ENCODE results near the gene NT5DC1. TPM values are rescaled to one million over a fixed set of nuclear protein-coding genes. Genes with fewer than 3 reads are reported as not detected.
"Not testable (repeated sequence)": the region's sequence is repeated elsewhere in the genome, so short reads cannot be mapped to it uniquely, and the experiment has no call there.

The NT5DC1 gene
- polyA plus RNA-seq, 1 donor, result 17.5 TPM

DNA sequence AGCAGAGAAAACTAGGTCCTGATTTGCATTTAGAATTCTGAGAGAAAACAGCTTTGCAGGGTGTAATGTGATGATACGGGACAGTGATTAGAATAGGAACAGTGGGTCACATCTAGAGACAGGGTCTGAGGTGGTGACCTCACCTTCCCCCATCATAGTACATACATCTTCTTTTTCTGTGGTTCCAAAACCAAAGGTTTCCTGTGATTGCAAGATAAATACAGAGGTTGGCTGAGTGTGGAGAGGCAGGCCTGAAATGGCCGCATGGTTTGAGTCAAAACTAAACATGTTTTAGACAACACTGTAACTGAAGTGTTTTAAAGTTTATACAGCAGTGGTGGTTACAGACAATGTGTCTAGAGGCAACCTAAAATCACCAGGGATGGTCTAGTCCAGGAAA lies 10.4 kb upstream of the NT5DC1 start:
- no peak for DNase-seq (ENCODE audit: low read depth)

DNA sequence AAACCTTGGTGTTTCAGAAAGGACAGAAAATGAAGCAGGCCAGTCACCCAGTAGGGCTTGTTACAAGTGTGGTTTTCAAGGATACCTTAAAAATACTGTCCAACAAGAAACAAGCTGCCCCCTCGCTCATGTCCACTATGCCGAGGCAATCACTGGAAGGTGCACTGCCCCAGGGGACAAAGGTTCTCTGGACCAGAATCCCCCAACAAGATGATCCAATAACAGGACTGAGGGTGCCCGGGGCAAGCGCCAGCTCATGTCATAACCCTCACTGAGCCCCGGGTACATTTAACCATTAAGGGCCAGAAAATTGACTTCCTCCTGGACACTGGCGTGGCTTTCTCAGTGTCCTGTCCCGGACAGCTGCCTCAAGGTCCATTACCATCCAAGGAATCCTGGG lies 6.6 kb upstream of the NT5DC1 start:
- no peak for DNase-seq (ENCODE audit: low read depth)

DNA sequence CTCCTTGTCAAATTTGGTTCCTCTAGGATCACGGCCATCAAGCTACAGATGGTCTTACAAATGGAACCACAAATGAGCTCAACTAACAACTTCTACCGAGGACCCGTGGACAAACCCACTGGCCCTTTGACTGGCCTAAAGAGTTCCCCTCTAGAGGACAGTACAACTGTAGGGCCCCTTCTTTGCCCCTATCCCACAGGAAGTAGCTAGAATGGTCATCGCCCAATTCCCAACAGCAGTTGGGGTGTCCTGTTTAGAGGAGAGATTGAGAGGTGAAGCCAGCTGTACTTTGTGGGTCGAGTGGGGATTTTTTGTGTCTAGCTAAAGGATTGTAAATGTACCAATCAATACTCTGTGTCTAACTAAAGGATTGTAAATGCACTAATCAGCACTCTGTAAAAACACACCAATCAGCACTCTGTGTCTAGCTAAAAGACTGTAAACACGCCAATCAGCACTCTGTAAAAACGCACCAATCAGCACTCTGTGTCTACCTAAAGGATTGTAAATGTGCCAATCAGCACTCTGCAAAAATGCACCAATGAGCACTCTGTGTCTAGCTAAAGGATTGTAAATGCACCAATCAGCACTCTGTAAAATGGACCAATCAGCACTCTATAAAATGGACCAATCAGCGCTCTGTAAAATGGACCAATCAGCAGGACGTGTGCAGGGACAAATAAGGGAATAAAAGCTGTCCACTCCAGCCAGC lies 4.4 kb upstream of the NT5DC1 start:
- not testable (repeated sequence) for DNase-seq (ENCODE audit: low read depth)

DNA sequence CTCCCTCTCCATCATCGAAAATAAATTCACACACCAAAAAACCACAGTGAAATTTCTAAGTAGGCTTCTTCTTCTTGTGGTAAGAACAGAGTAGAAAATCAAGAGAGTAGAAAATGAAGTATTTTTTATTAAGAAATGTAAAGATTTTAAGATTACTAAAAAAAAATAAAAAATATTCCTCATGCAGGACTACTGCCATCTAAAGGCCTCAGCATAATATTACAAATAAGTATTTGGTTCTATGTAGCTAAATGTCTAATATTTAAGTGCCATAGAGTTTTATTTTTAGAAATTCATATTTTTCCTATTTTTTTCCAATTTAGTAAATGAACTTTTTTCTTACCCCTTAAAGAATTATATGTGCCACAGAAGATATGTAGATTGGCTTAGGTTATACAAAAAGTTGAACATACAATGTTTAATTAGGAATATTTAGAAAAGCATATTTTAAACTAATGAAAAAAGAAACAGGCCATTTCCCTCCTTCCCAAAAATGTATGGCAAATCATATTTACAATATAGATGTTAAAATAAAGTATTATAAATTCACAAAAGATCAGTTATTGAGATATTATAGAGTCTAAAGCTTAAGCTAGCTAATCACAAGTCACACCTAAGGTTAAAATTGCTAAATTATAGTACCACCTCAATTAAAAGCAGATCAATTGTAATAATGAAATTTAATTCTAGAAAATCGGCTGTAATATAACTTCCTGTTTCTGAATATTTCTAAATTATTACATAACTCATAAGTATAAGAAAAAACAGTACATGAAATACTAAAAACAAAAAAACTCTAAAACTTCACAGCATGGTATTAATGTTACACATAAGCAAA lies 3.5 kb upstream of the NT5DC1 start:
- no peak for DNase-seq (ENCODE audit: low read depth)

DNA sequence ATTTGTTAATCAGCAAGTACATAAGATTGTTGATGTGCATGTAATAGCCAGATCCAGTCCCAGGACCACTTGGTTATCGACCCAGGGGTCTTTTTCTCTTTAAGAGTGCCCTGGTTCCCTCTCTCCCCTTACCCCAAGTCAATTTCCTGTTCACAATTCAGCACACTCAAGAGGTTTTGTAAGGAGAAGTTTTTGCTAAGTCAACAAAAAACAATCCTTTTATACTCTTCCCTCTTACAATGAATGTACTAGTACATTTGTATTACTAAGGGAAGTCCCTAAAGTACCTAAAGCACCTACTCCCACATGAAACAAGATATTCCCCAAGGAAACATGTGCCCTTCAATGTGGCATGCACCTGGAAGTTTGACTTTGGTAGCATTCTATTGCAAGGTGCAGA lies 1.6 kb upstream of the NT5DC1 start:
- DNase-seq (ENCODE audit: low read depth), result no peak

DNA sequence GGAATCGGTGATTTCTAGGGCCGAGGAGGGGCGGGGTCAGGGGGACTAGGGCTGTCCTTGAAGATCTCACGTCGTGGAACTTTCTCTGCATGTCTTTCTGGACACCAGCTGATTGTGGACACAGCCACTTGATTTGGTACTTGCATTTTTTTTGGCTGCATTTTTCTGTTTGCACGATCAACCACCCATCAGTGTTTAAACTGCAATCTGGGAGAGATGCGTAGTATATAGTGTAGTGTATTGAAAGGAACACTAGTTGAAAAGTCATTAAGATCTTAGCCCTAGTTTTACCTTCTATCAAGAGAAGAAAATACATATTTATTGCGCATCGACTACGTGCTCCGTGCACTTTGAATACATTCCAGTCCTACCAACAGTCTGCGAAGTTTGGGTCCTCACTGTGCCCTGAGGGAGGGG lies 657 bp downstream of the NT5DC1 start:
- DNase-seq (ENCODE audit: low read depth), result no peak

DNA sequence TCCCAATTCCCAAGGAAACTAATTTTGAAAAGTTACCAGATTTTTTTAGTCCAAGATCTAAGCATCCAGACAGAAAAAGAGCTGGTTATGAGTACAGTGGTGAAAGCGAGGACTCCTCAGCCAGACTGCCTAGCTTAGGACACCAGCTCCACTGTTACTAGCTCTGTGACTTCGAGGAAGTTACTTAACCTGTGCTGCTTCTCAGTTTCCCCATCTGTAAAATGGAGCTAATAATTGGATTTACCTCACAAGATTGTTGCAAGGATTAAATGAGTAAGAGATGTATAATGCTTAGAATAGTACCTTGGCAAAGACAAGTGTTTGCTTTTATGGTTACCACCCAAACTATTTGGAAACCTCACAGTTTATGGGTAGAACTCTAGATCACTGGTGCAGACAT lies 1.1 kb downstream of the NT5DC1 start:
- DNase-seq (ENCODE audit: low read depth), result no peak

DNA sequence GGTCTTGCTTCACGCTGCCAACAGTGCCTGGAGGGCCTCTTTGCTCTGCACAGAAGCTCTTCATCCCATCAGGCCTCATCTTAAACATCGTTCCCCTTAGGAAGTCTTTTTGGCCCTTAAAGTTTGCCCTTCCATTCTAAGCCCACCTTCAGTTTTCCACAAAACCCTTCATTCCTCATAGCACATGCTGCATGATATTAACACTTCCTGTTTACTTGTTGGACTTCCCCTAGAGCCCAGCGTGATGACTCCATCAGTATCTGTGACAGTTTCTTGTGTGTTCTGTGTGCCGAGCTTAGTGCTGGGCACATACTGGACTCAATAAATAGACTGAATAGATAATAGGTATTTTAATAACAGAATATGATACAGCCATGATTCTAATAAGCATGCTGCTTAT lies 2.2 kb downstream of the NT5DC1 start:
- DNase-seq (ENCODE audit: low read depth), result no peak

DNA sequence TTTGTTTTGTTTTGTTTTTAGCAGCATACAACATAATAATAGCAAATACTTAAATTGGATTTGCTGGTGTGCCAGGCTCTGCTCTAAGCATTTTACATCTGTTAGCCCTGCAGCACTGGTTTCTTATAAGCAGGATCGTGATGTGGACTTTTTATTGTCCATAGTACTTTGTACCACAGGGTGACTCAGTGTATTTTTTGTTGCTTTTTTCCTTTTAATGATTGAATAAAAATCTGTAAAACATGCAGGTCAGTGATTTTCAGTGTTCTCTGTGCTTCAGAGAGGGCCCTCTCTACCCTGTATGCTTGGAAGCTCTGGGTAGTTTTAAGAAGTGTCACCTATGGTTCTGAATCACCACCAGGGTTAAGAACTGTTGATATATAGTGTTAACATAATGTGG lies 4.0 kb downstream of the NT5DC1 start:
- no peak for DNase-seq (ENCODE audit: low read depth)

DNA sequence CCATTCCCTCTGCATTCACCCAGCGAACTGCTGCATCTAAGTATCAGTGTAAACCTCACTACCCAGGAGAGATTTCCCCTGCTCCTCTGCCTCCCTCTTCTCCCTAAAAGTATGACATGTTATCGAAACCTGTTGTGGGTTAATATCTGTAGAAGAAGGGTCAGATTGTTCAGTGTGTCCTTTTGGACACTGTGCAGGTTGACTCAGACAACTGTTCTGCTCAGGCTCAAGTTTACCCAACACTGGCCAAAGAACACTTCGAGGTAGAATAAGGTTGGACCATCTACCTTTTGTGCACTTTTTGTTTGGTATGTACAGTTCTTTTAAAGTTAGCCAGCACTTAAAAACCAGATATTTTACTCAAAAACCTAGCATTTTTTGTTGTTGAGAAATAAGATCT lies 4.6 kb downstream of the NT5DC1 start:
- no peak for DNase-seq (ENCODE audit: low read depth)

DNA sequence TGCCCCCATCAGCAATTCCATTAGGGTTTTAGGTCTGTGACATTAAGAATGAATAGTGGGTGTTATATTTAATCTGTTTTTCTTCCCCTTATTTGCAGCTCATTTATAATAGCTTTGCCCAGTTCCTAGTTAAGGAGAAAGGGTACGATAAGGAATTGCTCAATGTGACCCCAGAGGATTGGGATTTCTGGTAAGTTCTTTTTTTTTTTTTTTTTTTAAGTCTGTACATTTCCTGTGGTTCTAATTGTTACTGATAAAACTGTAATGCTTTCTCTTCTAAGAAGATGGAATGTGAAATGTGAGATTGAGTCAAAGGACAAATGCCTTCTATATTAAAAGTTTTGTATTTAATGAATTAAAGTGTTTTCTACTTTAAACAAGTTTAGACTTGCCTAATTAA lies 5.5 kb downstream of the NT5DC1 start:
- no peak for DNase-seq (ENCODE audit: low read depth)

DNA sequence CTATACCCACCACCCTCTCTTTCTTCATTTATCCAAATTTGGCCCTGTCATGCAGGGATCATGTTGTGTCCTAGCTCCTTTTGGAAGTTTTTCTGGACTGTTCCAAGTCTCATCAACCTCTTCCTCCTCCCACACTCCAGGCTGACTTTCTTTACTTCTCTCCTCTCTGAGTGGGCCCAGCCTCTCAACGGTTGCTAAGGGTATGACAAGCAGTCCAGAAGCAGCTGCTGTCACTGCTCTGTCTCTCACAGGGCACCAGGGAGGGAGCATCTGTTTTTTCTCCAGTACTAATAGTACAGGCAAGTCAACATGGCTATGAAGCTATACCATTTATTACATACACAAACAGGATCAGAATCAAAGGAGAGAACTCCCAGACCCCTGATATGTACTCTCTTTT lies 8.2 kb downstream of the NT5DC1 start:
- no peak for DNase-seq (ENCODE audit: low read depth)

DNA sequence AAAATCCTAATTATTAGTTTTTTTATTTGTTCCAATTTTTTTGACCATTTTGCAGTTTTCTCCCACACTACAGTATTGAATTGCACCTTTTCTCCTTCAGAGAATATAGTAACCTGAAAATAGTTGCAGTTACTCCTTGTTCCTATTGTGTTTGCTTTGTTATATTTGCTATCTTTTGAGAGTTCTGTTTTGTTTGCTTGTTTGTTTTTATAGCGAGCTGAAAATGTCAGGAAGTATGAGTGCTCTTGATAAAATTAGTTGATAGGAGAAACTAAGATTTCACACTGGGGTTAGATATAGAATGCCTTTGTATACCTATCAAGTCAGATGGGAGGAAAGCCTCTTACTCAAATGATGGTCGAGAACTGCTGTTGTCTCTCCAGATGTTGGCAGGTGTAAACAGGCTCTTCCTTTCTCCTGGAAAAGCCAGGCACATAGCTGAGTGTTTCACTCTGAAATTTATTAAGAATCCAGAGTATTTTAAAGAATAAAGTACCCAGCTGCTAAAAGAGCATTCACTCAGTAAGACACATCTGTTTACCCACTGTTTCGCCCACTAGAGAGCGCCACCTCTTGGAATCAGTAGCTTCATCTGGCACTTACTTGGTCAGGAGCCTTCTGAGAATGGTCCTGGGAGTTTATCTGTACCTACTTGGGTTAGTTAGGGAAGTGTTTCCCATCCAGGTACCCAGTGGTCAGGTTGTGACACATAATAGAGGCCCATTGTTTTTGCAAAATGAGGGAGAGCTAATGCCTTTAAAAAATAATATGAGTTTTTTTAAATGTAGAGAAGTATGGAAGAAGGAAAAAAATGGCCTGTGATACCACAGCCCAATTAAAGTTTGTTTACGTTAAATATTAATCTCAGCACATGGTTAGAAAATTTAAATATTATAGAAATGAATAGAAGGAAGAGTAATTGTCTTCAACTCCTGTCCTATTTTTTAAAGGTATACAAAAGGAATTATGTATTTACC lies 11.2 kb downstream of the NT5DC1 start:
- no peak for DNase-seq (ENCODE audit: low read depth)

DNA sequence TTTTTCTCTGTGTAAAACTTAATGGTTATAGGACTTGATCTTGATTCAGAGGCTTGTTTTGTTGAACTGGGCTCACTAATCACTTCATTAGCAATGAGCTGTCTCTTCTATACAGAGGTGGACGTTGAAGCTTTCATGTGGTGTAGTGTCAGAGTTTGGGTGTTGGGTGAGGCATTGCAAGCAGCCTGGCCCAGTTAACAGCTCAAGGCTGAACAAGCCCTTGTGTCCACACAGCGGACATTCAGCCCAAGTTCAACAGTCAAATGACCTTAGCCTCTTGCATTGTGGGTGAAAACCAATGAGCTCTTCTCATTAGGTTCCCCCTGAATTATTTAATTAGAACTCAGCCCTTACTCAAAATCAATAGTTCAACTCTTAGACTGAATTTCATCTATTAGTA lies 12.7 kb downstream of the NT5DC1 start:
- DNase-seq (ENCODE audit: low read depth), result no peak

DNA sequence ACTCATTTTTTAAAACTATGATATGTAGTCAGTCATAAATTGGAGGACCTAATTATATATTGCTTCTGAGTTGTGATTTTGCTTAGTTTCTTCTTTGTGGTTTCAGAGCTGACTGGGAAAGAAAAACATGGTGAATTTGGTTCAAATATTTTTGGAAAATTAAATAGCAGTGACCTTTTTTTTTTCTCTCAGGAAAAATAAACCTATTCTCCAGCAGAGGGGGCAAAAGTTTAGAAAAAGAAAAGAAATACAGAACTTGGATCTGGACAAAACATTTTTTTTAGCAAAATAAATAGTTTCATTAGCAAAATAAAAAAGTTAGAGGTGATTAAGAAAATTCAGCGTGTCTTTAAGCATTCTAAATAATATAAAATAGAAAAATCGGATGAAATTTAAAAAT lies 15.1 kb downstream of the NT5DC1 start:
- no peak for DNase-seq (ENCODE audit: low read depth)

DNA sequence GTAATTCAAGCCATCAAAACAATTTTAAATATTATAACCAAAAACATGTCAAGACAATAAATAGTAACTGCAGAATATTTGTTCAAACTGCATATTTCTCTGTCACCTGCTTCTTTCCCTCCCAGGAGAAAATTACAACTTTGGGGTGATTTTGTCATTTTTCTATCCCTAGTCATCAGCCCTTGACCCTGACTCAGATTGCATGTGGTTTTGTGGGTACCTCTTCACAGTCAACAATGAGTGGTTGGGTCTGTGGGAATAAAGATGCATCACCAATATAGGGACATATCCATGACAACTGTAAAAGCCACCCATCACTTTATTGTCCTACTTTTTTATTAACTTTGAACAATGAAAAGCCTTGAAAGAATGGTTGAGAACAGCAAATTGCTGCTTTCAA lies 18.0 kb downstream of the NT5DC1 start:
- no peak for DNase-seq (ENCODE audit: low read depth)

DNA sequence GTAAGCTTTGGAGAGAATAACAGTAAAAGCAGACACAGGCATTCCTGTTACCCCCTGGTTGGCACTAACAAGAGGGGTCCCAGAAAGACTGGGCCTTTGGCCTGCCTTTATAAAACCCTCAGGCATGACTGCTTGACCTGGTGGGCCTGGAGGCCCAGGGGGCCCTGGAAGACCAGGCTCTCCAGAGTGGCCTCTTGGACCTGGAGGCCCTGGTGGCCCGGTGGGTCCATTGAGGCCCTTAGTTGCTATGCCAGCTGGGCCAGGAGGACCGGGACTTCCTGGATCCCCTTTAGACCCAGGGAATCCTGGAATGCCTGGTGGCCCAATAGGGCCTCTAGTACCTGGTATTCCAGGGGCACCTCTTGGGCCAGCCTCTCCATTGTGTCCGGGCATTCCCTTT lies 19.8 kb downstream of the NT5DC1 start:
- DNase-seq (ENCODE audit: low read depth), result no peak

DNA sequence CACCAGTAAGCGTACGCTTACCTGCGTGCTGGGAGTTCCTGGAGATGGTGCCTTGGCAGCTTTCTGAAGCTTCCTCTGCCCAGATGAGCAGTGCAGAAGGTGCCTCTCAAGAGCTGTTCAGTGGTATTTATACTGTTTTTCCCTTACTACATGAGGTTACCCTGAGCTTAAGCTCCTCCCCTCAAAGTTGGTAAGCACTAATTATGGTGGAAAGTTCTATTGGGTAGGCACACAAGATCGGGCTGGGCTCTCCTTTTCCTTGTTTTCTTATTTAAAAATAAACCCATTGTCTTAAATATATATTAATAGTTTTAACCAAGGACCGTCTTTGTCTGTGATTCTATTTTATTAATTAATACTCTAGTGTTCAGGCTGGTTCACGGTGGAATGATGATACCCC lies 25.4 kb downstream of the NT5DC1 start, which contains the start of gene COL10A1:
COL10A1 (minus strand) TSS at position 101 of the 400 bp plus-strand sequence. CDS start 640 bp downstream, outside the sequence.
- DNase-seq (ENCODE audit: low read depth), result no peak

DNA sequence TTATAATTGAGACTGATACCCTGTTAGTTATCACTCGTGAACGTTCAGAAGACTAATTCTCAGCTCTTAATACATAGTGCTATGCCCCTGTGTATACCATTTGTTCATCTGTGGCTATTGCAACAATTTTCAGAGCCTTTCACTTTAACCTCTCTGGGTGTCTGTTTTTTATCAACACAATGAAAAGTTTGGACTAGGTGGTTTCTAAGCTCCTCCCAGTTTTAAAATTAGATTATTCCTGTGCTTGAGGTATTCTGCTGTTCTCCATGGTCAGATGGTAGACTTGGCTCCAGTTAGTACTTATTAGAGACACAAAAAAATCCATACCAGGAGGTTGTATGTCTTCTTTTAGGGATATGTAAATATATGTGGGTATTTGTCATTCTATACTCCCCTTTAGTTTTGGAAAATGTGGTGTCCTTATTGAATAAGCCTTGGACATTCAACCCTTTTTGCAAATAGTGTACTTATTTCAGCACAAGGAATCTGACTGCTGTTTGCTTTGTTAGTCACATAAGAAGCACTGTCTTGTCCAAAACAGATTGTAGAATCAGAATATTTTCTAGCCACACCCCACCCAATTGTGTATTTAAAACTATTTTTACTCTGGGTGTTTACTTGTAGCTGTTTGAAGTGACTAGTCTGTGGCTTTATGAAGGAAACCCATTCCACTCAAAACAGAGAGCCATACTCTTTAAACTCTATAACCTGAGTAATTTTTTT lies 27.3 kb downstream of the NT5DC1 start:
- DNase-seq (ENCODE audit: low read depth), result no peak

DNA sequence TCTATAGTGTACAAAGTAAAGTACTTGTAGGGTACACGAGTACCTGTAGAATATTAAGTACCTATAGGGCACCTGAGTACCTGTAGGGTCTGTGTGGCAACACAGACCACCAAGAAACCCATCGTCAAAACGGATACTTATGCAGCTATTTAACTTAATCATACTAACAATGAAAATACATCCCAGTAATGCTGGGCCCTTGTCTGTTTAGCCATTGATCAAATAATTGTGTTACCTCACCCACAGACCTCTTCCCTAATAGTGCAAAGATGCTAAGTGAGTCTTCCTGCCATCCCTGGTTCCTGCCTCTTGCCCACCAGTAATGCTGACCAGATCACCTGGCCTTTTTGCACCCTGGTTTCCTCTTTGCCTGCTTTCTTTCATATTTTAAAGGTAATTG lies 32.8 kb downstream of the NT5DC1 start:
- no peak for DNase-seq (ENCODE audit: low read depth)

DNA sequence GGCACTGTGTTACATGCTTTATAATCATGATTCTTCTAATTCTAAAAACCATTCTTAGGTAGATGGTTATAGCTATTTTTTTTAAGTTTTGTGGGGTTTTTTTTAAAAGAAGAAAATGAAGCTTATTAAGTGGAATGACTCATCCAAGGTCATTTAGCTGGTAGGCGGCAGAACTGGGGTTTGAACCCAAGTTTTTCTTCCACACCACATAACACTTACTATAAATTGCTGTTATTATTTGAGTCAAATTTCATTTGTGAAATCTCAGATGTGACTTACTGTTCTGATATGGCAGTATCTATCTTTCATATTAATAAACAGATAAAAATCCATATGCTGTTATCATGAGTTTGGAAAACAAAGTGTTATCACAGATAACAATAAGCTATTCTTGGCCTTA lies 35.7 kb downstream of the NT5DC1 start:
- no peak for DNase-seq (ENCODE audit: low read depth)
